Measurements from ENCODE around the gene ZNFX1. TPM values are rescaled to one million over a fixed set of nuclear protein-coding genes. Genes with fewer than 3 reads are reported as not detected.
A peak's percentile ranks its signal among the peaks of the same experiment; 100 is the strongest.
"Not testable (repeated sequence)": the region's sequence is repeated elsewhere in the genome, so short reads cannot be mapped to it uniquely, and the experiment has no call there.

Gene ZNFX1
- polyA plus RNA-seq, 1 experiment, result 11.2 TPM

DNA sequence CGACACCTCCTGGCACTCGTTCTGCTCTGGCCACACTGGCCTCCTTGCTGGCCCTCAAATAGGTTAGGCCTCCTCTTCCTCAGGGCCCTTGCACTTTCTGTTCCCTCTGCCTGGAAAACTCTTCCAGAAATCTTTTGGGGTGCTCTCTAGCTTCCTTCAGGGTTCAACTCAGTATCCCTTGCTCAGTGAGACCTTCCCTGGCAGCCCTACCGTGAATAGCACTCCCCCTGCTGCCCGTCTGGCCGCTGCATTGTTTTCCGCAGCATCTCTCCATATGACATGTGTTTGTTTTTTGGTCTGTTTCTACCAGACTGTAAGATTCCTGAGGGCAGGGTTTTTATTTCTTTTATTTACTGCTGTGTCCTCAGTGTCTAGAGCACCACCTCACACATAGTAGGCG, 52.0 kb downstream of the ZNFX1 start:
- DNase-seq (ENCODE audit: low read depth), result no peak
- CTCF ChIA-PET, result no interaction called here
- Histone ChIP-seq H3K4me3 (ENCODE audit: low read depth, low read length) (no peak overlapping the region), H3K27me3 (ENCODE audit: control insufficient read depth, insufficient read depth, low read length) (no peaks in the 10 kb centered on the region), H3K36me3 (ENCODE audit: control insufficient read depth, insufficient read depth, low read length) (peaks cover 34% of the 10 kb centered on the region)
- POLR2A ChIA-PET, result no interaction called here
- TF ChIP-seq, protein P1, sequence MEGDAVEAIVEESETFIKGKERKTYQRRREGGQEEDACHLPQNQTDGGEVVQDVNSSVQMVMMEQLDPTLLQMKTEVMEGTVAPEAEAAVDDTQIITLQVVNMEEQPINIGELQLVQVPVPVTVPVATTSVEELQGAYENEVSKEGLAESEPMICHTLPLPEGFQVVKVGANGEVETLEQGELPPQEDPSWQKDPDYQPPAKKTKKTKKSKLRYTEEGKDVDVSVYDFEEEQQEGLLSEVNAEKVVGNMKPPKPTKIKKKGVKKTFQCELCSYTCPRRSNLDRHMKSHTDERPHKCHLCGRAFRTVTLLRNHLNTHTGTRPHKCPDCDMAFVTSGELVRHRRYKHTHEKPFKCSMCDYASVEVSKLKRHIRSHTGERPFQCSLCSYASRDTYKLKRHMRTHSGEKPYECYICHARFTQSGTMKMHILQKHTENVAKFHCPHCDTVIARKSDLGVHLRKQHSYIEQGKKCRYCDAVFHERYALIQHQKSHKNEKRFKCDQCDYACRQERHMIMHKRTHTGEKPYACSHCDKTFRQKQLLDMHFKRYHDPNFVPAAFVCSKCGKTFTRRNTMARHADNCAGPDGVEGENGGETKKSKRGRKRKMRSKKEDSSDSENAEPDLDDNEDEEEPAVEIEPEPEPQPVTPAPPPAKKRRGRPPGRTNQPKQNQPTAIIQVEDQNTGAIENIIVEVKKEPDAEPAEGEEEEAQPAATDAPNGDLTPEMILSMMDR (IDR thresholded peaks at IDR 0.05; ENCODE audit: insufficient read depth, low read depth, low read length), result no peak

DNA sequence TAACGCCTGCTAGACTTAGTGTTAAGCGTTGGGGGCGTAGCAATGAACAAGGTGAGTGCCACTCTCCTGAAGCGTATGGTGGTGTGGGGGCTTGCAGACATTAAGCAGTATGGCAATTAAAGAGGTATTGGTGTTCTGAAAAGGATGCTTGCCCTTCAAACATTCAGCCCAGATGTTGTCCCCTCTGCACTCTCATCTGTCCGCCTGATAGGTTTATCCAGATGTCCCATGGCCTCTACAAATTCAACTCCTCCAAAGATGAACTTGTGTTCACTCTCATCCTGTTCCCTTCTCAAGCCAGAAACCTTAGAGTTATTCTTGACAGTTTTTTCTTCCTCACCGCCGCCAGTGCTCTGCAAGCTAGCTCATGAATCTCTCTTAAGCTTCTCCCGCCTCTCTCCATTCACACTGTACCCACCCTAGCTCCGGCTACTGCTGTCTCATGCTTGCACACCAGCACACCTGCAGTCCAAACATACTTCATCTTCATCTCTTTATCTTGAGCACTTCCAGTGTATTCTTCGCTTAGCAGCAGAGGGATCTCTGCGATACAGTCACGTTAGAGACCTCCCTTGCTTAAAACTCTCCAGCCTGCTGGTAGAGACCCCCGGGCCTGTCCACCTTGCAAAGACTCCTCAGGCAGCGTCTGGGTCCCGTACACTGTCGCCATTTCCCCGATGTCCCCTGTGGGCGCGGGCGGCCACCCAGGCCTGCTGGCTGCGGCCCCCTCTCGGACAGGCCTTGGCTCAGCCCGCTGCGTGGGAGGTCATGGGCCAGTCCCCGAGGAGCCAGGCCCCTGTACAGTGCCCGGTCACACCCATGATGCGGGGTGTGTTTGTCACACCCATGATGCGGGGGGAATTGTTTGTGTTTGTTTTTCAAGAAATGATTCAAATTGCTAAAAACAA, 57.7 kb downstream of the ZNFX1 start:
- DNase-seq (ENCODE audit: low read depth), result no peak
- CTCF ChIA-PET, result interaction anchor here (1.4 kb wide), 1 partner anchor 27 kb away, joined by 5 read pairs; no protein-coding TSS in a partner anchor
- TF ChIP-seq, protein P1 (IDR thresholded peaks at IDR 0.05; ENCODE audit: insufficient read depth, low read depth, low read length), result no peak

GRCh38 chr20:49219091-49219923, 58.5 kb downstream of the ZNFX1 start, which contains the start of gene DDX27:
DDX27 (plus strand) TSS chr20:49219416; CDS start chr20:49219449, 33 bp downstream.
- POLR2A ChIA-PET, result interaction anchor here (0.6 to 0.7 kb wide), 4 partner anchors 27 to 70 kb away, joined by 3 to 22 read pairs (median 5); no protein-coding TSS in a partner anchor
- Histone ChIP-seq H3K4me3 (ENCODE audit: low read depth, low read length) (peak within 1 kb of the TSS; percentile 84), H3K27me3 (ENCODE audit: control insufficient read depth, insufficient read depth, low read length) (no peaks in the 10 kb centered on the region), H3K36me3 (ENCODE audit: control insufficient read depth, insufficient read depth, low read length) (peaks cover 10% of the 10 kb centered on the region)
- CTCF ChIA-PET, result interaction anchor here (0.6 to 1.4 kb wide), 3 partner anchors 13 to 190 kb away, joined by 3 to 5 read pairs (median 3); no protein-coding TSS in a partner anchor
- peak; percentile 93 for DNase-seq (ENCODE audit: low read depth)
- TF ChIP-seq, protein P1 (IDR thresholded peaks at IDR 0.05; ENCODE audit: insufficient read depth, low read depth, low read length), result no peak

More for the DNA sequence above, 57.7 kb downstream of the ZNFX1 start:
- H3K27me3 ChIP-seq (ENCODE audit: control insufficient read depth, insufficient read depth, low read length), result no peaks in the 10 kb centered on the region
- H3K4me3 ChIP-seq (ENCODE audit: low read depth, low read length), result peak overlapping the region; percentile 84
- H3K36me3 ChIP-seq (ENCODE audit: control insufficient read depth, insufficient read depth, low read length), result peaks cover 17% of the 10 kb centered on the region
- POLR2A ChIA-PET, result interaction anchor here (0.6 kb wide), 1 partner anchor 32 kb away, joined by 7 read pairs; no protein-coding TSS in a partner anchor

DNA sequence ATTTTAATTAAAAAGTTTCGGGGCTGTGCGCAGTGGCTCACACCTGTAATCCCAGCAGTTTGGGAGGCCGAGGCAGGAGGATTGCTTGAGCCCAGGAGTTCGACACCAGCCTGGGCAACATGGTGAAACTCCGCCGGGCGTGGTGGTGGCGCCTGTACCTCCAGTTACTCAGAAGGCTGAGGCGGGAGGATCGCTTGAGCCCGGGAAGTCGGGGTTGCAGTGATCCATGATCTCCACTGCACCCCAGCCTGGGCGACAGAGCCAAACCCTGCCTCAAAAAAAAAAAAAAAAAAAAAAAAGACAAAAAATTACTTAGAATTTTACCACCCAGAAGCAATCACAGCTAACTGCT, 59.1 kb downstream of the ZNFX1 start:
- not testable (repeated sequence) for H3K36me3 ChIP-seq (ENCODE audit: control insufficient read depth, insufficient read depth, low read length); DNase-seq (ENCODE audit: low read depth); H3K27me3 ChIP-seq (ENCODE audit: control insufficient read depth, insufficient read depth, low read length)
- 0 out of 2 replicates have a peak overlapping the region, but pooled peaks have one; percentile 5 for H3K4me3 ChIP-seq (ENCODE audit: low read depth, low read length)
- ChIA-PET POLR2A (interaction anchor here (0.6 to 0.7 kb wide), 2 partner anchors 26 to 69 kb away, joined by 3 to 22 read pairs; no protein-coding TSS in a partner anchor), CTCF (interaction anchor here (0.7 to 2.7 kb wide), 3 partner anchors 12 to 28 kb away, joined by 3 to 8 read pairs (median 5); no protein-coding TSS in a partner anchor)

DNA sequence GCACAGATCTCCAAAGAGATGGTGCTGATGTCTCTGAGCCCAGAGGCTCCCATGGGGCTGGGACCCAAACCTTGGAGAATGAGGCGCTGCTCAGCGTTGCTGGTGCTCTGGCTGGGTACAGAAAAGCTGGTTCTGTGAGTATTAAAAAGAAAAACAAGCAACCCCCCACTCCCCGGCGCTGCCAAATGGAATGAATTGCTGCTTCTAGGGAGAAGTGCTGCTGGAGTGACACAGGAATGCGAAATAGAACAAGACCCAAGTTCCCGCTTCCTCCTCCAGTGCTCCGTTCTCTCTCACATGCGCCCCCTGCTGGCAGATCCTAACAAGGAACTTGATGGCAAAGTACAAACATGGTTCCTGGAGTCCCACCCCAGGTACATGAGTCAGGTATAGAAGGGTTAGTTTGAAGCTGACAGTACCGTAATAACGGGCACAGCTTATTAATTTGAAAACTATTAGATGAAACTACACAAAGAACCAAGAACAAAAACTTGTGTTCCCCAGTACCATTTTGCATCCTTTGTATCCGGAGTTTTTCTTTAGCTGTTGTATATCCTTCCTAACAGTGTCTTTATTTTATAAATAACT, 60.8 kb downstream of the ZNFX1 start:
- Histone ChIP-seq H3K4me3 (ENCODE audit: low read depth, low read length) (no peak overlapping the region), H3K27me3 (ENCODE audit: control insufficient read depth, insufficient read depth, low read length) (no peaks in the 10 kb centered on the region), H3K36me3 (ENCODE audit: control insufficient read depth, insufficient read depth, low read length) (peaks cover 2% of the 10 kb centered on the region)
- ChIA-PET CTCF (interaction anchor here (0.6 to 9.1 kb wide), 37 partner anchors 10 to 230 kb away, joined by 3 to 137 read pairs (median 4); no protein-coding TSS in a partner anchor), POLR2A (no interaction called here)
- TF ChIP-seq, protein P1 (IDR thresholded peaks at IDR 0.05; ENCODE audit: insufficient read depth, low read depth, low read length), result peak; percentile 90
- peak; percentile 33 for DNase-seq (ENCODE audit: low read depth)
